Measurements from ENCODE around the gene TMEM175.

DNA sequence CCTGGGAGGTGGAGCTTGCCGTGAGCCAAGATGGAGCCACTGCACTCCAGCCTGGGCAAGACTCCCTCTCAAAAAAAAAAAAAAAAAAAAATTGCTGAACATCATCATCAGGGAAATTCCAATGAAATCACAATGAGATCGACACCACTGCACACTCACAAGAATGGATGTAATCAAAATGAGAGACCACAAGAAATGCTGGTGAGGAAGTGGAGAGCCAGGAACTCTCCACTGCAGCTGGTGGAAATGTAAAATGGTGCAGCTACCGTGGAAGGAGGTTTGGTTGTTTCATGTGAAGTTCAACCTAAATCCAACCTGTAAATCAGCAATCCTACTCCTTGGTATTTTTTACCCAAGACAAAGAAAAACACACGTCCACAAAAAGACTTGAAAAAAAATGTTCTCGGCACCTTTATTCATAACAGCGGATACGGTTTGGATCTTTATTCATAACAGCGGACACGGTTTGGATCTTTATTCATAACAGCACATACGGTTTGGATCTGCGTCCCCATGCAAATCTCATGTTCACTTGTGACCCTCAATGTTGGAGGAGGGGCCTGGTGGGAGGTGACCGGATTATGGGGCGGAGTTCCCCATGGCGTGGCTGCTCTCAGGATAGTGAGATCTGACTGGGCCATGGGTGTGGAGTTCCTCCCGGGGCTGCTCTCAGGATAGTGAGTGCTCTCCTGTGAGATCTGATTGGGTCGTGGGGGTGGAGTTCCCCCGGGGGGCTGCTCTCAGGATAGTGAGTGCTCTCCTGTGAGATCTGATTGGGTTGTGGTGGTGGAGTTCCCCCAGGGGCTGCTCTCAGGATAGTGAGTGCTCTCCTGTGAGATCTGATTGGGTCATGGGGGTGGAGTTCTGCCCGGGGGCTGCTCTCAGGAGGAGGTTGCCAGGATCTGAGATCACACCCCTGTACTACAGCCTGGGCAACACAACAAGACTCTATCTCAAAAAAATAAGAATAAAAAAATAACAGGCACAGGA is 7.9 kb upstream of the TMEM175 start:
- TF ChIP-seq CTCF (IDR thresholded peaks at IDR 0.05; ENCODE audit: low read depth, low read length, poor library complexity, severe bottlenecking), result no peak
- no peak for TF ChIP-seq EZH2phosphoT487 (IDR thresholded peaks at IDR 0.05; ENCODE audit: borderline replicate concordance, low read length)
